KG1 (cell line): Measurements from ENCODE around the gene INTS14.
A peak's percentile ranks its signal among the peaks of the same experiment; 100 is the strongest.

ENCODE experiments used
- DNase-seq: peaks from one replicate; lab custom pipeline; 2025; lab: John Stamatoyannopoulos, UW

Gene INTS14

GRCh38 chr15:65610871-65611718 lies at the start of gene INTS14:
Gene INTS14 (minus strand): TSS chr15:65611131. CDS start chr15:65607380, 3,751 bp downstream.
- DNase-seq, result peak; percentile 91

GRCh38 chr15:65659502-65660052 lies 48.6 kb upstream of the INTS14 start:
- no peak for DNase-seq

- no peak for DNase-seq
These were observed 44.5 kb upstream of the INTS14 start for GRCh38 chr15:65655457-65655856.

- no peak for DNase-seq
These were observed 44.1 kb upstream of the INTS14 start for GRCh38 chr15:65655026-65655425.

GRCh38 chr15:65653801-65654521 lies 43.0 kb upstream of the INTS14 start:
- no peak for DNase-seq

GRCh38 chr15:65653341-65653740 lies 42.4 kb upstream of the INTS14 start:
- no peak for DNase-seq

GRCh38 chr15:65651831-65652749 lies 41.2 kb upstream of the INTS14 start:
- no peak for DNase-seq

GRCh38 chr15:65651042-65651322 lies 40.1 kb upstream of the INTS14 start:
- DNase-seq, result no peak

GRCh38 chr15:65650312-65651041 lies 39.5 kb upstream of the INTS14 start:
- no peak for DNase-seq

GRCh38 chr15:65646486-65646885 lies 35.6 kb upstream of the INTS14 start:
- no peak for DNase-seq

- no peak for DNase-seq
These were observed 34.5 kb upstream of the INTS14 start for GRCh38 chr15:65645392-65645791.

- no peak for DNase-seq
These were observed 33.4 kb upstream of the INTS14 start for GRCh38 chr15:65644282-65644681.

- no peak for DNase-seq
These were observed 31.7 kb upstream of the INTS14 start for GRCh38 chr15:65642594-65642993.

GRCh38 chr15:65641768-65642475 lies 31.0 kb upstream of the INTS14 start:
- no peak for DNase-seq

- DNase-seq, result no peak
These were observed 28.6 kb upstream of the INTS14 start for GRCh38 chr15:65639509-65639908.

GRCh38 chr15:65638681-65639089 lies 27.8 kb upstream of the INTS14 start:
- peak; percentile 59 for DNase-seq

GRCh38 chr15:65638109-65638508 lies 27.2 kb upstream of the INTS14 start:
- DNase-seq, result no peak

GRCh38 chr15:65634356-65634755 lies 23.4 kb upstream of the INTS14 start:
- no peak for DNase-seq

GRCh38 chr15:65633752-65634151 lies 22.8 kb upstream of the INTS14 start:
- DNase-seq, result no peak

GRCh38 chr15:65632780-65633375 lies 21.9 kb upstream of the INTS14 start:
- no peak for DNase-seq
